Regular cardiac myocyte (primary cell): Measurements from ENCODE around the gene IL2. TPM values are rescaled to one million over a fixed set of nuclear protein-coding genes. Genes with fewer than 3 reads are reported as not detected.

Experiments
- total RNA-seq: library from RNA; depleted of rRNA; stranded (reverse); fragments of >200 nt; gene quantifications from 2 replicates; pipeline ENCODE4 v1.2.3, GENCODE V29; 2014

IL2 gene
- not detected in 2 replicates for total RNA-seq

GRCh38 chr4:122456231-122457116 lies at the start of gene IL2:
Gene IL2, minus strand, starts transcription at chr4:122456725. Its CDS starts 285 bp downstream, at chr4:122456440.

Other genes with a start within 250 kb of the IL2 start
- gene ADAD1, start 77.7 kb downstream of the IL2 start, total RNA-seq = not detected in 2 replicates
- gene IL21, start 164.3 kb upstream of the IL2 start, total RNA-seq = not detected in 2 replicates